Endometrial microvascular endothelial cells (primary cell): ENCODE data around the gene TOX2. TPM values are rescaled to one million over a fixed set of nuclear protein-coding genes. Genes with fewer than 3 reads are reported as not detected.

Experiments
- in situ Hi-C: cut with HindIII; loops from 2 replicates; pipeline ENCODE4 v1.10.0; 2017; ENCODE audit warnings: low sequenced_read_pairs, low pct_unique_long_range_greater_than_20kb; ENCODE audit errors: inconsistent ontology term
- total RNA-seq: library from RNA; depleted of rRNA; stranded (reverse); fragments of >200 nt; gene quantifications from one replicate; pipeline ENCODE4 v1.2.3, GENCODE V29; 2015; ENCODE audit errors: inconsistent ontology term

Gene TOX2
- total RNA-seq, 1 donor from 2014 or later = 18.7 TPM

- in situ Hi-C loops = no loop called here
Observed at GRCh38 chr20:43969501-43970182, 55.0 kb downstream of the TOX2 start.

- in situ Hi-C loops = no loop called here
Observed at GRCh38 chr20:43971267-43971666, 56.6 kb downstream of the TOX2 start.

GRCh38 chr20:43972051-43972450 lies 57.4 kb downstream of the TOX2 start:
- in situ Hi-C loops = no loop called here

GRCh38 chr20:43972692-43973091 lies 58.0 kb downstream of the TOX2 start:
- in situ Hi-C loops = no loop called here

GRCh38 chr20:43973231-43973630 lies 58.6 kb downstream of the TOX2 start:
- in situ Hi-C loops = no loop called here

- in situ Hi-C loops = no loop called here
Observed at GRCh38 chr20:43973671-43974450, 59.2 kb downstream of the TOX2 start.

- in situ Hi-C loops = no loop called here
Observed at GRCh38 chr20:43974695-43975094, 60.0 kb downstream of the TOX2 start.

- in situ Hi-C loops = no loop called here
Observed at GRCh38 chr20:43975096-43975768, 60.6 kb downstream of the TOX2 start.

- in situ Hi-C loops = no loop called here
Observed at GRCh38 chr20:43976547-43976946, 61.9 kb downstream of the TOX2 start.

GRCh38 chr20:43977252-43977651 lies 62.6 kb downstream of the TOX2 start:
- in situ Hi-C loops = no loop called here

GRCh38 chr20:43977962-43978361 lies 63.3 kb downstream of the TOX2 start:
- in situ Hi-C loops = no loop called here

GRCh38 chr20:43979576-43980105 lies 65.0 kb downstream of the TOX2 start:
- in situ Hi-C loops = no loop called here

- in situ Hi-C loops = no loop called here
Observed at GRCh38 chr20:43981540-43981939, 66.9 kb downstream of the TOX2 start.

GRCh38 chr20:43982016-43982415 lies 67.4 kb downstream of the TOX2 start:
- in situ Hi-C loops = no loop called here

GRCh38 chr20:43982886-43983285 lies 68.2 kb downstream of the TOX2 start:
- in situ Hi-C loops = no loop called here

GRCh38 chr20:43983359-43983758 lies 68.7 kb downstream of the TOX2 start:
- in situ Hi-C loops = no loop called here

GRCh38 chr20:43983904-43984361 lies 69.3 kb downstream of the TOX2 start:
- in situ Hi-C loops = no loop called here

GRCh38 chr20:43984587-43984986 lies 69.9 kb downstream of the TOX2 start:
- in situ Hi-C loops = no loop called here

- in situ Hi-C loops = no loop called here
Observed at GRCh38 chr20:43985121-43985520, 70.5 kb downstream of the TOX2 start.
